HepG2 (cell line): ENCODE measurements around the gene MED23. TPM values are rescaled to one million over a fixed set of nuclear protein-coding genes. Genes with fewer than 3 reads are reported as not detected.
"Not testable (repeated sequence)": the region's sequence is repeated elsewhere in the genome, so short reads cannot be mapped to it uniquely, and the experiment has no call there.

Source experiments
- ATAC-seq: fragments of 200-7000 bp; cut with Tn5 transposase; 3 replicates; pipeline ENCODE4 v1.9.1; 2020; ENCODE audit warnings: mild to moderate bottlenecking, moderate library complexity
- BruUV-seq: library from RNA; stranded (reverse); fragments of 400-500 nt; replicated peaks from 2 replicates; lab custom pipeline; 2021; lab: Mats Ljungman, UMichigan
- CTCF ChIA-PET: fragments of 300-600 bp; formaldehyde crosslinking; extraction: SDS; loops from one replicate; lab custom pipeline; 2021; ENCODE audit warnings: low total read pairs, inconsistent platforms, low intra/inter-chr PET ratio; lab: Yijun Ruan, JAX
- POLR2A ChIA-PET: fragments of 350-600 bp; sonication (Branson Sonifier 250); formaldehyde crosslinking; loops from one replicate; lab custom pipeline; 2020; ENCODE audit warnings: antibody characterized with exemption, inconsistent platforms; lab: Yijun Ruan, JAX
- DNase-seq: peaks from one replicate; pipeline ENCODE4 v3.0.0-alpha.2; 2015; ENCODE audit warnings: low spot score
- FAIRE-seq: peaks from 3 replicates; lab custom pipeline; 2011; peaks lifted over from hg19 to GRCh38; lab: Jason Lieb, UNC
- H2AFZ ChIP-seq: one replicate; pipeline ENCODE4 v1.6.1; 2011; ENCODE audit warnings: low read length, inconsistent platforms
- H3K27ac ChIP-seq: fragments of 300-600 bp; 3 replicates; pipeline ENCODE4 v1.8.0; 2011; ENCODE audit warnings: mixed run types, mild to moderate bottlenecking, mixed read lengths, low read length, inconsistent platforms; ENCODE audit not compliant: insufficient read depth; ENCODE audit errors: extremely low read length
- H3K27me3 ChIP-seq, 2 experiments: fragments of 200-600 bp in 1 of 2; 2 replicates in 1 of 2; 3 replicates in 1 of 2; pipeline versions ENCODE4 v1.6.0 to v1.8.0; 2011; ENCODE audit warnings: low read length in 2 of 2, mild to moderate bottlenecking in 2 of 2, moderate library complexity in 2 of 2, inconsistent platforms in 1 of 2; ENCODE audit not compliant: insufficient read depth in 2 of 2, control insufficient read depth in 1 of 2
- H3K36me3 ChIP-seq, 2 experiments: fragments of 200-600 bp in 1 of 2; replicated peaks in 1 of 2; 2 replicates in 1 of 2; 3 replicates in 1 of 2; pipeline versions ENCODE4 v1.5.1 to v1.8.0; 2011; ENCODE audit warnings: low read length in 2 of 2, inconsistent platforms in 1 of 2; ENCODE audit not compliant: insufficient read depth in 2 of 2, control insufficient read depth in 1 of 2
- H3K4me1 ChIP-seq: 2 replicates; pipeline ENCODE4 v1.5.1; 2012; ENCODE audit warnings: low read length, inconsistent platforms; ENCODE audit not compliant: insufficient read depth
- H3K4me2 ChIP-seq: 2 replicates; pipeline ENCODE4 v1.6.0; 2011; ENCODE audit warnings: low read depth, low read length, inconsistent platforms
- H3K4me3 ChIP-seq, 3 experiments: fragments of 200-600 bp in 1 of 3; sonication (generic), shearing (Covaris generic) in 1 of 3; replicated peaks in 1 of 3; 2 replicates each; pipeline ENCODE4 v1.5.1; 2011 to 2016; ENCODE audit warnings: low read length in 3 of 3, inconsistent platforms in 2 of 3, low read depth in 2 of 3, mild to moderate bottlenecking in 2 of 3, control low read depth in 1 of 3, mixed read lengths in 1 of 3; ENCODE audit not compliant: insufficient read depth in 1 of 3
- H3K79me2 ChIP-seq: one replicate; pipeline ENCODE4 v1.6.1; 2011; ENCODE audit warnings: low read length, inconsistent platforms; ENCODE audit not compliant: insufficient read depth
- H3K9ac ChIP-seq: 2 replicates; pipeline ENCODE4 v1.6.0; 2011; ENCODE audit warnings: mild to moderate bottlenecking, low read depth, low read length, inconsistent platforms; ENCODE audit not compliant: insufficient read depth
- H3K9me3 ChIP-seq: 2 replicates; pipeline ENCODE4 v1.5.1; 2012; ENCODE audit warnings: mild to moderate bottlenecking, low read length
- H4K20me1 ChIP-seq: 2 replicates; pipeline ENCODE4 v1.6.0; 2011; ENCODE audit warnings: inconsistent platforms, mild to moderate bottlenecking, low read length, moderate library complexity; ENCODE audit not compliant: insufficient read depth
- ELF1 ChIP-seq: sonication (generic); formaldehyde crosslinking; IDR thresholded peaks from 2 replicates; pipeline ENCODE4 v1.4.0; 2020; ENCODE audit warnings: missing genetic modification reagents
- ELF3 ChIP-seq: IDR thresholded peaks from 2 replicates; pipeline ENCODE4 v1.6.1; 2016; ENCODE audit warnings: missing genetic modification reagents, missing compliant biosample characterization
- FOXA3 ChIP-seq: IDR thresholded peaks from 2 replicates; pipeline ENCODE4 v1.6.1; 2016; ENCODE audit warnings: missing genetic modification reagents, missing compliant biosample characterization
- MED1 ChIP-seq: sonication (generic); formaldehyde crosslinking; IDR thresholded peaks from 2 replicates; pipeline ENCODE4 v1.4.0; 2020; ENCODE audit warnings: missing genetic modification reagents
- NRL ChIP-seq: sonication (generic); formaldehyde crosslinking; IDR thresholded peaks from 2 replicates; pipeline ENCODE4 v1.5.0; 2020; ENCODE audit warnings: missing genetic modification reagents, mild to moderate bottlenecking, moderate library complexity, borderline replicate concordance
- STAG1 ChIP-seq: sonication (generic); formaldehyde crosslinking; IDR thresholded peaks from 2 replicates; pipeline ENCODE4 v1.4.0; 2020; ENCODE audit warnings: missing genetic modification reagents
- ZBTB7A ChIP-seq: sonication (generic); formaldehyde crosslinking; IDR thresholded peaks from 2 replicates; pipeline ENCODE4 v1.8.0; 2022; ENCODE audit warnings: mild to moderate bottlenecking, missing genetic modification reagents
- ZMYM4 ChIP-seq: sonication (generic); formaldehyde crosslinking; IDR thresholded peaks from 2 replicates; pipeline ENCODE4 v1.8.1; 2023; ENCODE audit warnings: mild to moderate bottlenecking, missing genetic modification reagents
- ZNF292 ChIP-seq: sonication (generic); formaldehyde crosslinking; IDR thresholded peaks from 2 replicates; pipeline ENCODE4 v1.8.1; 2022; ENCODE audit warnings: mild to moderate bottlenecking, low read depth, missing genetic modification reagents, borderline replicate concordance
- ZNF33B ChIP-seq: sonication (generic); formaldehyde crosslinking; IDR thresholded peaks from 2 replicates; pipeline ENCODE4 v1.5.1; 2020; ENCODE audit warnings: mild to moderate bottlenecking, missing genetic modification reagents
- ZNF350 ChIP-seq: sonication (generic); formaldehyde crosslinking; IDR thresholded peaks from 2 replicates; pipeline ENCODE4 v1.4.0; 2020; ENCODE audit warnings: mild to moderate bottlenecking, low read depth, missing genetic modification reagents, borderline replicate concordance
- ZNF501 ChIP-seq: sonication (generic); formaldehyde crosslinking; IDR thresholded peaks from 2 replicates; pipeline ENCODE4 v1.5.1; 2020; ENCODE audit warnings: mild to moderate bottlenecking, moderate library complexity, missing genetic modification reagents
- ZNF776 ChIP-seq: sonication (generic); formaldehyde crosslinking; IDR thresholded peaks from 2 replicates; pipeline ENCODE4 v1.4.0; 2020; ENCODE audit warnings: mild to moderate bottlenecking, missing genetic modification reagents
- WGBS: methylation state at CpG from one replicate; pipeline ENCODE4 v1.1.6; 2017; ENCODE audit warnings: low lambda C conversion rate; 5-methylcytosine and 5-hydroxymethylcytosine counted together
- in situ Hi-C: cut with HindIII; loops from 2 replicates; pipeline ENCODE4 v1.10.0; 2017; ENCODE audit warnings: low pct_unique_long_range_greater_than_20kb; ENCODE audit not compliant: extremely low pct_ligation_motif_present
- intact Hi-C: fragments of 100-400 bp; cut with micrococcal nuclease; formaldehyde crosslinking; loops from one replicate; pipeline ENCODE4 v1.10.0; 2022; ENCODE audit not compliant: unreplicated experiment
- polyA plus RNA-seq, 8 experiments: library from polyadenylated mRNA; depleted of rRNA in 3 of 8; stranded (reverse) in 7 of 8; unstranded in 1 of 8; fragments of >200 nt; fragmentation: Illumina TruSeq in 4 of 8; extraction: Trizol in 4 of 8; gene quantifications; 2 replicates each; pipeline versions ENCODE4 v1.2.1 to v1.2.3, GENCODE V29; 2011 to 2016; ENCODE audit warnings: low read depth in 4 of 8, missing spikeins in 1 of 8, mixed read lengths in 1 of 8; ENCODE audit not compliant: insufficient read depth in 1 of 8
- total RNA-seq, 5 experiments: library from RNA; depleted of rRNA; stranded (reverse); fragments of >200 nt; fragmentation: Illumina TruSeq; extraction: Trizol; gene quantifications; 2 replicates each; pipeline ENCODE4 v1.2.3, GENCODE V29; 2016; ENCODE audit warnings: low read depth in 1 of 5
- TF ChIP-seq, protein P1 (sequence below): sonication (generic); formaldehyde crosslinking; IDR thresholded peaks from 2 replicates; pipeline ENCODE4 v1.5.0; 2020; ENCODE audit warnings: missing genetic modification reagents, mild to moderate bottlenecking, borderline replicate concordance
- TF ChIP-seq, protein P2 (sequence below): sonication (generic); formaldehyde crosslinking; IDR thresholded peaks from 2 replicates; pipeline ENCODE4; 2020; ENCODE audit warnings: missing genetic modification reagents, mild to moderate bottlenecking, borderline replicate concordance
- TF ChIP-seq, protein P3 (sequence below): sonication (generic); formaldehyde crosslinking; IDR thresholded peaks from 2 replicates; pipeline ENCODE4 v1.4.0; 2020; ENCODE audit warnings: mild to moderate bottlenecking, missing genetic modification reagents

Gene MED23
- total and polyA plus RNA-seq, 2 of the 13 experiments (the other 11 are each of a cell fraction or from before 2014, with no cell fraction given), result 34.9 to 50.5 TPM

DNA sequence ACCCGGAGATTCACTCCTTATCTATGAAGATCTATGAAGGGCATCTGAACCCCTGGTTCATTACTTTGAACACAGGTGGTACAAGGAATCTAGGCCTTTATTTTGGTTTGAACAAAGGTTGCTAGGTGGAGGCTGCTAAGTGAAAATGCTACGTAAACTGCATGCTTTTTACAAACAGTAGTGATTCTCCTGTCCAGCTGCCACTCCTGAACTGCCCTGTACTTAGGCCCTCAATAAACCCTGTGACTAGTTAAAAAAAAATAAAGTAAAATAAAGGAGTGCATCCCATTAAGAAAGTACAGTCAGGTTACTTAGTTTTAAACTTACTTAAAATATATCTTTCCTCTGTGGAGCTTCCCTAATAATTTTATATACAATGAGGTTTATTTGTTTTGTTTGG is 82.7 kb downstream of the MED23 start (continued):
- no peak for TF ChIP-seq STAG1 (CRISPR knock-in tag)

DNA sequence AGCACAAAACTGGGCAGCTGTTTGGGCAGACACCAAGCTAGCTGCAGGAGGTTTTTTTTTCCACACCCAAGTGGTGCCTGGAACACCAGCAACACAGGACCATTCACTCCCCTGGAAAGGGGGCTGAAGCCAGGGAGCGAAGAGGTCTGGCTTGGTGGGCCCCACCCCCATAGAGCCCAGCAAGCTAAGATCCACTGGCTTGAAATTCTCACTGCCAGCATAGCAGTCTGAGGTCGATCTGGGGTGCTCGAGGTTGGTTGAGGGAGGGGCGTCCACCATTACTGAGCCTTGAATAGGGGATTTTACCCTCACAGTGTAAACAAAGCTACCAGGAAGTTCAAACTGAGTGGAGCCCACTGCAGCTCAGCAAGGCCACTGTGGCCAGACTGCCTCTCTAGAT is 89.4 kb downstream of the MED23 start:
- intact Hi-C loops, H3K79me2 ChIP-seq, H3K27me3 ChIP-seq, FAIRE-seq, BruUV-seq, H4K20me1 ChIP-seq, H3K9ac ChIP-seq, H3K27ac ChIP-seq, DNase-seq, CTCF ChIA-PET, H3K36me3 ChIP-seq, H3K9me3 ChIP-seq: not testable (repeated sequence)
- POLR2A ChIA-PET, result interaction anchor here (1.3 kb wide), 1 partner anchor 13 kb away, joined by 3 read pairs; no protein-coding TSS in a partner anchor
- Histone ChIP-seq H3K4me1 (peaks cover 29% of the 10 kb centered on the region), H3K4me3 (peak overlapping the region in 1 of 3 experiments; percentile 37; a peak in 1 of 6 replicates), H2AFZ (peak overlapping the region; percentile 76), H3K4me2 (peak overlapping the region; percentile 49)
- ATAC-seq, result peak; percentile 63
- 4% methylated on average over 3 of the region's 4 CpGs for WGBS
- in situ Hi-C loops, result loop anchor here (10.0 kb wide), 1 partner anchor 654 kb away; no protein-coding TSS in a partner anchor
- TF ChIP-seq, protein P1, sequence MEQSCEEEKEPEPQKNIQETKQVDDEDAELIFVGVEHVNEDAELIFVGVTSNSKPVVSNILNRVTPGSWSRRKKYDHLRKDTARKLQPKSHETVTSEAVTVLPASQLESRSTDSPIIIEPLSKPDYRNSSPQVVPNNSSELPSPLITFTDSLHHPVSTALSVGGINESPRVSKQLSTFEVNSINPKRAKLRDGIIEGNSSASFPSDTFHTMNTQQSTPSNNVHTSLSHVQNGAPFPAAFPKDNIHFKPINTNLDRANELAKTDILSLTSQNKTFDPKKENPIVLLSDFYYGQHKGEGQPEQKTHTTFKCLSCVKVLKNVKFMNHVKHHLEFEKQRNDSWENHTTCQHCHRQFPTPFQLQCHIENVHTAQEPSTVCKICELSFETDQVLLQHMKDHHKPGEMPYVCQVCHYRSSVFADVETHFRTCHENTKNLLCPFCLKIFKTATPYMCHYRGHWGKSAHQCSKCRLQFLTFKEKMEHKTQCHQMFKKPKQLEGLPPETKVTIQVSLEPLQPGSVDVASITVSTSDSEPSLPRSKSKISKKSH (CRISPR knock-in tag), result 0 out of 2 replicates have a peak, but pooled peaks have one; percentile 51
- TF ChIP-seq ELF3 (CRISPR knock-in tag) (peak; percentile 79), FOXA3 (CRISPR knock-in tag) (peak; percentile 29; the same call in 1 of the 2 replicates), ZNF292 (CRISPR knock-in tag) (0 out of 2 replicates have a peak, but pooled peaks have one; percentile 31), MED1 (CRISPR knock-in tag) (peak; percentile 40; the same call in 1 of the 2 replicates), ZNF33B (CRISPR knock-in tag) (0 out of 2 replicates have a peak, but pooled peaks have one; percentile 53), ZNF776 (CRISPR knock-in tag) (0 out of 2 replicates have a peak, but pooled peaks have one; percentile 46), ZNF501 (CRISPR knock-in tag) (0 out of 2 replicates have a peak, but pooled peaks have one; percentile 25), ZMYM4 (CRISPR knock-in tag) (peak; percentile 64), NRL (CRISPR knock-in tag) (peak; percentile 14; the same call in 1 of the 2 replicates), ZBTB7A (0 out of 2 replicates have a peak, but pooled peaks have one; percentile 62), ELF1 (CRISPR knock-in tag) (peak; percentile 33; the same call in 1 of the 2 replicates), ZNF350 (CRISPR knock-in tag) (peak; percentile 47; the same call in 1 of the 2 replicates)
- TF ChIP-seq, protein P2, sequence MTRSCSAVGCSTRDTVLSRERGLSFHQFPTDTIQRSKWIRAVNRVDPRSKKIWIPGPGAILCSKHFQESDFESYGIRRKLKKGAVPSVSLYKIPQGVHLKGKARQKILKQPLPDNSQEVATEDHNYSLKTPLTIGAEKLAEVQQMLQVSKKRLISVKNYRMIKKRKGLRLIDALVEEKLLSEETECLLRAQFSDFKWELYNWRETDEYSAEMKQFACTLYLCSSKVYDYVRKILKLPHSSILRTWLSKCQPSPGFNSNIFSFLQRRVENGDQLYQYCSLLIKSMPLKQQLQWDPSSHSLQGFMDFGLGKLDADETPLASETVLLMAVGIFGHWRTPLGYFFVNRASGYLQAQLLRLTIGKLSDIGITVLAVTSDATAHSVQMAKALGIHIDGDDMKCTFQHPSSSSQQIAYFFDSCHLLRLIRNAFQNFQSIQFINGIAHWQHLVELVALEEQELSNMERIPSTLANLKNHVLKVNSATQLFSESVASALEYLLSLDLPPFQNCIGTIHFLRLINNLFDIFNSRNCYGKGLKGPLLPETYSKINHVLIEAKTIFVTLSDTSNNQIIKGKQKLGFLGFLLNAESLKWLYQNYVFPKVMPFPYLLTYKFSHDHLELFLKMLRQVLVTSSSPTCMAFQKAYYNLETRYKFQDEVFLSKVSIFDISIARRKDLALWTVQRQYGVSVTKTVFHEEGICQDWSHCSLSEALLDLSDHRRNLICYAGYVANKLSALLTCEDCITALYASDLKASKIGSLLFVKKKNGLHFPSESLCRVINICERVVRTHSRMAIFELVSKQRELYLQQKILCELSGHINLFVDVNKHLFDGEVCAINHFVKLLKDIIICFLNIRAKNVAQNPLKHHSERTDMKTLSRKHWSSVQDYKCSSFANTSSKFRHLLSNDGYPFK (CRISPR knock-in tag), result peak; percentile 14; the same call in 1 of the 2 replicates
- TF ChIP-seq, protein P3, sequence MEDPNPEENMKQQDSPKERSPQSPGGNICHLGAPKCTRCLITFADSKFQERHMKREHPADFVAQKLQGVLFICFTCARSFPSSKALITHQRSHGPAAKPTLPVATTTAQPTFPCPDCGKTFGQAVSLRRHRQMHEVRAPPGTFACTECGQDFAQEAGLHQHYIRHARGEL (CRISPR knock-in tag), result 0 out of 2 replicates have a peak, but pooled peaks have one; percentile 12
